CD4-positive, alpha-beta T cell treated with Interleukin-2 at 100 ng/mL for 4 hours (primary cell): Measurements from ENCODE around the gene OR5L2.
"Not testable (repeated sequence)": the region's sequence is repeated elsewhere in the genome, so short reads cannot be mapped to it uniquely, and the experiment has no call there.

Experiments used
- DNase-seq: peaks from one replicate; pipeline ENCODE4 v3.0.0-alpha.2; 2020; ENCODE audit warnings: low spot score

OR5L2 gene

DNA sequence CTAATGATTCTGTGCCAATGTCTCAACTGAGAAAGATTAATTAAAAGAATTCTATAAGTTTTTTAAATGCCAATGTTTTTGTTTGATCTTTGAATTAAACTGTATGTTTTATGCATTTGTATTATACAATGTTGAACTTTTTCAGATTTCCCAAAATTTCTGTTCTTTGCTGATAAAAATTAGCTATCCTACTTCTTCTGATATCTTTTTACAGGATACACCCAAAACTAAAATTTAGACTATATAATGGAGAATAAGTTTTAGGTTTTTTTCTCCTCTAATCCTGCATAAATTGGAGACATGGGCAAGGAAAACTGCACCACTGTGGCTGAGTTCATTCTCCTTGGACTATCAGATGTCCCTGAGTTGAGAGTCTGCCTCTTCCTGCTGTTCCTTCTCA lies at the start of gene OR5L2:
TSS of gene OR5L2 (plus strand) at position 301 of the 400 bp plus-strand sequence. CDS start at position 301, 0 bp downstream.
- no peak for DNase-seq

DNA sequence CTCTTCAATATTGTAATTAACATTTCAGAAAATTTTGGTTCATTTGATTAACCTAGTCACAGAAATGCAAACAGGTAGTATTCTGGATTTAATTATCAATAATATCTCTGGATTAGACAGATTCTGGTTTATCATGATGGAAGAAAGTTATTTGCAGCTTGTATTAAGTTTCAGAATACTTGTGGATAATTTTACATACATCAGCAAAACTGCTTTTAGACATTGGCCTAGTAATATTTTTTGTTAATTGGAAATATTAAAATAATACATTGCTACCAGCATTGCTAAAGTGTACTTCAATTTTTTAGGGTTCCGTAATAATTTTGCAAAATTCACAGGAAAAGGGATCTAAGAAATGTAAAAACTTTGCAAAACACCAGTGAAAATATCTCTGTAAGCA lies 35.4 kb upstream of the OR5L2 start:
- no peak for DNase-seq

DNA sequence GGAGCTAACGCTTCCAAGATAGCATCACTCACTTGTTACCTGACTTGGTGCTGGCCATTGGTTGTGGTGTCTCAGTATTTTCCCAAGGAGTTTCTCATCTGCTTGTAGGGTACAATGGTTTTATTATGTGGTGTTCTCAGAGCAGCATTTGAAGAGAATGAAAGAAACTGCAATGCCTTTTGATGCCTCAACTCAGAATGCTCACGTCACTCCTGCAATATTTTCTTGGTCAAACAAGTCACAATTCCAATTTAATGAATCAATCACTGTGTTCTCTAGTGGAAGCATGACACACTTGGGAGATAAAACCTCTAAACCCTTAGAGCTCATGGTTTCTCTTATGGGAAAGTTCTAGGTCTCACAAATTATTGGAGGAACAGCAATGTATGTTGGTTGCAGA lies 33.7 kb upstream of the OR5L2 start:
- DNase-seq, result no peak

DNA sequence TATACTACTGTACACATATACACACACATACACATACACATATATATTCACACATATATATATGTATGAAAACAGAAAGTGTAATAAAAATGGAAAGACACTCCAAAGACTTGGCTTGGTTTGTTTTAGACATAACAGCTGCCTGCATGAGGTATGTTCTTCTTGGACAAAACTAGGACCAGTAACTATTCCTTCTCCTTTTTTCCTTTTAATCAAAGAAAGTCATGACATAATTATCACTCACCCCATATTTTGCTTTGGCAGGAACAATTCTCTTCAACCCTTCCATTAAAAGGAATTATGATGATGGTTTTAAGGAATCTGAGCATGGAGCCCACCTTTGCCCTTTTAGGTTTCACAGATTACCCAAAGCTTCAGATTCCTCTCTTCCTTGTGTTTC lies 31.8 kb upstream of the OR5L2 start, which contains the start of gene OR5D14:
TSS of gene OR5D14 (plus strand) at position 301 of the 400 bp plus-strand sequence. CDS start at position 301, 0 bp downstream.
- DNase-seq, result no peak

DNA sequence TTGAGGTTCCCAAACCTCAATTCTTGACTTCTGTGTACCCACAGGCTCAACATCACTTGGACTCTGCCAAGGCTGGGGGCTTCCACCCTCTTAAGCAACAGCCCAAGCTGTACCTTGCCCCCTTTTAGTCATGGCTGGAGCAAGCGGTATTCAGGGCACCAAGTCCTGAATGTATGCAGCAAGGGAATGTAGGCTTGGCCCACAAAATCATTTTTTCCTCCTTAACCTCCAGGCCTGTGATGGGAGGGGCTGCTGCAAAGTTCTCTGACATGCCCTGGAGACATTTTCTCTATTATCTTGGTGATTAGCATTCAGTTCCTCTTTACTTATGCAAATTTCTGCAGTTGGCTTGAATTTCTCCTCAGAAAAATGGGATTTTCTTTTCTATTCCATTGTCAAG lies 20.8 kb upstream of the OR5L2 start:
- DNase-seq, result no peak

DNA sequence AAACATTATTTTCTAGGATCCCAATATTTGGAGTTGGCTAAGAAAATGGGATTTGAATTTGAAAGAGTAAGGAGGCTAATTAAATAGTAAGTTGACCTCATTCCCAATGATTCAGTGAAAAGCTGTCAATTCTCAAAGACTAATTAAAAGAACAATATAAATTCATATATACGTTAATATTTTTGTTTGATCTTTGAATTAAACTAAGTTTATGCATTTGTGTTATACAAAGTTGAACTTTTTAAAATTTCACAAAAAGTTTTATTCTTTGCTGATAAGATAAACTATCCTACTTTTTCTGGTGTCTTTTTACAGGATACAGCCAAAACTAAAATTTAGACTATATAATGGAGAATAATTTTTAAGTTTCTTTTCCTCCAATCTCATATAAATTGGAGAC lies 16.0 kb upstream of the OR5L2 start, which contains the start of gene OR5L1:
TSS of gene OR5L1 (plus strand) at position 301 of the 400 bp plus-strand sequence. CDS start 100 bp downstream, outside the sequence.
- no peak for DNase-seq

DNA sequence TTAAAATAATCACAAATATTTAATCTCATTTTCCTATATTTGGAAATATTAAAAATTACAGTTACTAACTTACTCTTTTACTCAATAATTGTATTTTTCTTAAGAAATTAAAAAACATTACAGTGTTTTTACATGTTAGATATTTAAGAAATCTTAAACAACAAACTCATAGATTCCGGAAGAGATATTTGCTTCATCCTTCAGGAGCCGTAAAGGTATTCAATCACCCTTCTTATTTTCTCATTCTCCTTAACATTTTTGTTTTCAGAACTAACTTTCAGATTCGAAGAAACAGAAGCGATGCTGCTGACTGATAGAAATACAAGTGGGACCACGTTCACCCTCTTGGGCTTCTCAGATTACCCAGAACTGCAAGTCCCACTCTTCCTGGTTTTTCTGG lies 7.7 kb upstream of the OR5L2 start, which contains the start of gene OR5D18:
TSS of gene OR5D18 (plus strand) at position 301 of the 400 bp plus-strand sequence. CDS start at position 301, 0 bp downstream.
- DNase-seq, result no peak

DNA sequence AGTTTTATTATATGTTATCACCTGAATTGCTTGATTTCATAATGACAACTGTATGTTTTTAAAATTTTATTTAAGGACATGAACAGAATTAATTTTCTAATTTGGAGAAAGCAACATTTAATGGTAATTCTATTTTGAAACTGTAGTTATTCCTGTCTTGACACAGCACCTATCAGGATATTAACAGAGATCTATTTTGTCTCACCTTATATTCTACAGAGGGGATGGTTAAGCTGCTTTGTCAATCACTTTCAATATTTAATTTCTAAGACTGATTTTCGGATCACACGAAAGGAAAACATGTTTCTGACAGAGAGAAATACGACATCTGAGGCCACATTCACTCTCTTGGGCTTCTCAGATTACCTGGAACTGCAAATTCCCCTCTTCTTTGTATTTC lies 11.4 kb downstream of the OR5L2 start, which contains the start of gene OR5D16:
TSS of gene OR5D16 (plus strand) at position 301 of the 400 bp plus-strand sequence. CDS start at position 301, 0 bp downstream.
- DNase-seq, result no peak

DNA sequence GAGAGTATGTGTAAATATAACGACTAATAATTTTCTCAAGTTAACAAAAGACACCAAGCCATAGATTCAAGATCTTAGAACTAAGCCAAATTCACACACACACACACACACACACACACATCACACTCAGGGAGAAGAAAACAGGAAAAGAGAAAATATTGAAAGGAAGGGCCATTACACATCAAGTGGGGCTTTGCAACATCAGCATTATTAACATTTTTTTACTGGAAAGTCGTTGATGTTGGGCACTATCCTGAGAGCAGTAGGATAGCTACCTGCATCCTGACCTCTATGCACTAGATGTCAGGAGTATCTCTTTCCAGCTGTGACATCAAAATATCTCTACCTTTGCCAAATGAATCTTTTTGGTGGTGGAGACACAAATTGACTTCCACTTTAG lies 20.4 kb downstream of the OR5L2 start:
- no peak for DNase-seq

DNA sequence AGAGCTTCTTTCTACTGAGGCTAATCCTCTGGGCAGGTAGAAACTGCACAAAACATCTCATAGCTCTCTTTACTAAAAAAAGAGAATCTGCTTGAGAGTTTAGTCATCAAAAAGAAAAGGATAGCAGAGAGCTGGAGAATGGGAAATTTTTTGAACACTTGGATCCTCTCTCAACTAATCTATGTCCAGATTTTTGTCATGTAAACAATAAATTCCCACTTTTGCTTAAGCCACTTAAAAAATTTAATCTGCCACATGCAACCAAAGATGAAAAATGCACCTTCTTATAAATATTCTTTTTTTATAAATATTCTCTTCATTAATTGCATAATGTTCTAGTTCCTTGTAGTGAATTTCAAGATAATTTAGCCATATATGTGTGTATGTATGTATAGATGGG lies 22.0 kb downstream of the OR5L2 start:
- no peak for DNase-seq

DNA sequence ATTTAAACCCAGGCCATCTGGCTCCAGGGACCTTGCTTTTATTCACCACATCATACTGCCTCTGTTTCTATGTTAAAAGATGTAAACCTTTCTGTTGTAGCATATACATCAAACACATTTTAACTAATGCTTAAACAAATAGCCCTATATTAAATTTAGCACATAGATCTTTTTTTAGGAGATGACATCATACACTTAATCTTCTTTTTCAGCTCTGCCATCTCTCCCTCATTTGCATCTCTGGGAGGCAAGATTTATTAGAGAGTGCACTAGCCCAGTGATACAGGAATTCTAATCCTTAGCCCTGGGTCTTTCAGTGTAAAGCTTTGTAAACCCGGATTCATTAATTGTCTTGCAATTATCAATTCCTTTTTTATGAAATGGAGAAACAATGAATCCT lies 25.1 kb downstream of the OR5L2 start:
- DNase-seq, result no peak

DNA sequence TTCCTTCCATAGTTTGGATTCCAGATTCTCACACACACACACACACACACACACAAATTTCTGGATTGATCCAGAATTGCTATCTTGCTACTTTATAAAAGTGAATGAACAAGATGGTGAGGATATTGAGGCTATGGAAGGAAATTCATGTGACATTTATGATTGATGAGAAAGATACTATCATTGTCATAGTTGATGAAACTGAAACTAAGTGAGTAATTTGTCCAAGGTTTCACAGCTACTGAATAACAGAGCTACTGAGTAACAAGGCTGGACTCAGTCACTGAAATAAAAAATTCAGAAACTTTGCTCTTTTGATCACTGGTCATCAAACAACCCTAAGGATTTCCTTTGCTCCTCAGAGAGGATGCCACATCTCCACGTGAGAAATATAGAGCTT lies 27.7 kb downstream of the OR5L2 start:
- DNase-seq, result no peak

DNA sequence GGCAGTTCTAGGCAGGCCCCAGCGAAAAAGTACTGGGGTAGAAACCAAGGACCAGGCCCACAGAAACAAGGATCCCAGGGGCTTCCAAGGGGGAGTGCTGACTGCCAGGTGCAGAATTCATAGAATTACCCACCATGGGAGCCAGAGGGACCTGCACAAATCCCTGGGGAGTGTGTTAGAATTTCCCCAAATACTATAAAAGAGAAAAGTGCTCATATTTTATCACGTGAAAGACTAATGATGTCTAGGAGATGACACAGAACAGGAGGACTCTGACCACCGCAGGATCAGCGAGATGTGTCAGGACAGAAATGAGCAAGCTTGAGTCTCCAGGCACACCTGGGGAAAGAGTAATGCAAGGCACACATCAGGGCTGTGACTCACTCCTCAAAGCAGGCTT lies 40.3 kb downstream of the OR5L2 start:
- DNase-seq, result not testable (repeated sequence)

DNA sequence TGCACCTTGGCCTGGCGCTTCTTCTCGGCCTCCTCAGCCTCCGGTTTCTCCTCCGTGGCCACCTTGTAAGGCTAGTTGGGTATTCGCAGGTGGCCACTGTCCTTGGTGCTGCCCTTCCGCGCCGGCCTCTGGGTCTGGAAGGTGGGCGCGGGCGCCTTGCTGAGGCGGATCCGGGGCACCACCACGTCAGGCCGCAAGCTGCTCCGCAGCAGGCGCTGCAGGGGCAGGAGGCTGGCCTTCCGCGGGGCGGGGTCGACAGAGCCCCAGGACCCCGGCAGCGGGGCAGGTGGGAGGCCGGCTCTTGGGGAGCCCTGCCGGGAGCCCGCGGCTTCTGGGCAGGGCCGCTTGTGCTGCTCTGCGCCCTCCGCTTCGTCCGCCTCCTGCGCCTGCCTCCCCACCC lies 45.7 kb downstream of the OR5L2 start:
- DNase-seq, result not testable (repeated sequence)

DNA sequence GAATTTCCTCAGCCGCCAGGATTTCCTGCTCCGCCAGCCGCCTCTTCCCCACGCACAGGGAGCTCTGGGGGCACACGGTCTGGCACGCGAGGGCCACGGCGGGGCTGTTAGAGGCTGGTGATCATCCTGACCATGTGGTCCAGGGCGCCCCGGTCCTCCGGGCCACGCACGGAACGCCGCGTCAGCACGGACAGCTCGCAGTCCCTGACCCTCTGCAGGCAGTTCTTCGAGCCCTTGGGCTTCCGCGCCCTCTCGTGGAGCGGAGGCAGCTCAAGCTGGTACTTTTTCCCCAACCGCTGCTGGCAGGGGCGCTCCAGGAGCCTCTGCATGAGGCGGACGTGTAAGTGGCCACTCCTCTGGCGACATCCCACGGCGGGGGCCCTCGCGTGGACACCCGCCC lies 46.1 kb downstream of the OR5L2 start:
- DNase-seq, result not testable (repeated sequence)
